Measurements from ENCODE around the gene PRKAR2B.

GRCh38 chr7:107149863-107150262 lies 105.4 kb downstream of the PRKAR2B start:
- no peak for TF ChIP-seq CTCF (IDR thresholded peaks at IDR 0.05)
- no peak for TF ChIP-seq POLR2A (IDR thresholded peaks at IDR 0.05)
